GM18867 (cell line): ENCODE results near the gene LSR.

ENCODE experiments used
- ATAC-seq: cut with Tn5 transposase; IDR thresholded peaks from one replicate; pipeline ENCODE4 v1.9.1; 2021; ENCODE audit warnings: mild to moderate bottlenecking, moderate library complexity; ENCODE audit not compliant: unreplicated experiment

Gene LSR

DNA sequence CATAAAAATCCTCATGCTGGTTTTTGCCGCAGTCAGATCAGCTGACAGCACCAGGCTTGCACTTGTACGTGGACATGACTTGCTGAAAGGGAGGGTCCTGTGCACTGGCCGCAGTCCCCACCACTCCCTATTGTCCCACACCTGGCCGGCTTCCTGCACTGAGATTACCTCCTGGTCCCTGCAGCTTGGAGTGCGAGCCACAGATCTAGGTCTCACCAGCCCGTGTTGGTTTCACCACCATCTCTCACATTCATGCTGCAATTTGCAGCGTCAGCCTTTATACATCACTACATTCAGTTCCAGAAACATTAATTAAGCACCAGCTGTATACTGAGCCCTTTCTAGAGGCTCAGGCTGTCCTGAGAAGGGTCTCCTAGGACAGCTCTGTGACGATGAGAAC lies 65.2 kb downstream of the LSR start:
- ATAC-seq = no peak

DNA sequence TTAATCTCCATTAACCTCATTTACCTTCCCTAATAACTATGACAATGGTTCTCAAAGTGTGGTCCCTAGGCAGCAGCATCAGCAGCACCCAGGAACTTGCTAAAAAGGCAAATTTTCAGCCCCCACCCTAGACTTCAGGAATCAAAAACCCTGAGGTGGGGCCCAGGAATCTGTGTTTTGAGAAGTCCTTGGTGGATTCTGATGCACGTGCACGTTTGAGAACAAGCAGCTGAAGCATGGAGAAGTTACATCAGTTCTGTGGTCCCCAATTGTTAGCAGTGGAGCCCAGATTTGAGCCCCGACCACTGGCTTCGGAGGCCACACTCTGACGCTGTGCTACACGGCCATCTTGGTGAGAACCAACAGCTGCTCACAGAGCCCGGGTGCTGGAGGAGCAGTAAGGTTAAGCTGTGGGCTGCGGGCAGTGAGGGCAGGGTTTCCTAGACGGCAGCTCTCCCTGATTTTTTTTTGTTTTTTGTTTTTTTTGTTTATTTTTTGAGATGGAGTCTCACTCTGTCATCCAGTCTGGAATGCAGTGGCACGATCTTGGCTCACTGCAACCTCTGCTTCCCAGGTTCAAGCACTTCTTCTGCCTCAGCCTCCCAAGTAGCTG lies 66.2 kb downstream of the LSR start:
- no peak for ATAC-seq

DNA sequence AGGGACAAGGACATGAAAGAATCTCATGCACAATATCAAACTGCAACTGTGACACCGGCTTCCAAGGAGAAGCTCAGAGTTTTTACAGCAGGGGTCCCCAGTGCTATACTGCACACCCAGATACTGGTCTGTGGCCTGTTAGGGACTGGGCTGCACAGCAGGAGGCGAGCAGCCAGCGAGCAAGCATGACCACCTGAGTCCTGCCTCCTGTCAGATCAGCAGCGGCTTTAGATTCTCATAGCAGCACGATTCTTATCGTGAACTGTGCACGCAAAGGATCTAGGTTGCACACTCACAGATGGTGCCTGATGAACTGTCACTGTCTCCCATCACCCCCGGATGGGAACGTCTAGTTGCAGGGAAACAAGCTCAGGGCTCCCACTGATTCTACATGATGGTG lies 67.1 kb downstream of the LSR start:
- no peak for ATAC-seq

DNA sequence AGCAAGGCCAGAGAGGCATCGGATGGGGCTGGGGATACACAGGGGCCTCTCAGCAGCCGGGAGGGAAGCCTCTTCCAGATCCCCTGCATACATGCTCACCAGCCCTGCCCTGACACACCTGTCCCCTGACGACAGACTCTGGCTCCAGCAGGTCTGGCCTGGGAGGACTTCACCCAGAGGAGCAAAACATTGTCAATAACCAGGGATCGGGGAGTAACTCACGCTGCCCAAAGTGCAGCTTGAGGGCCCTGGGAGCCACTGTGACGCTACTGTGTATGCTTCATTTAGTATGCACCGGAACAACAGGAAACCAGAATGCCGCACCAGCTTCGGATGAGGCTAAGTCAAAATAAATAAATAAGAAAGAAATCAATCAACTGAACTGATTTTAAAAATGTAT lies 67.8 kb downstream of the LSR start:
- no peak for ATAC-seq
